Left cardiac atrium (tissue), 4 donors: ENCODE results near the gene KIAA2012. TPM values are rescaled to one million over a fixed set of nuclear protein-coding genes. Genes with fewer than 3 reads are reported as not detected.
"Not testable (repeated sequence)": the region's sequence is repeated elsewhere in the genome, so short reads cannot be mapped to it uniquely, and the experiment has no call there.

Experiments
- ATAC-seq, 2 donors: fragments of 200-7000 bp; cut with Tn5 transposase; one replicate each; pipeline ENCODE4 v1.9.1; 2020; ENCODE audit warnings: mild to moderate bottlenecking in 2 of 2, moderate library complexity in 2 of 2
- DNase-seq: peaks from one replicate; pipeline ENCODE4 v3.0.0-alpha.2; 2020
- intact Hi-C, 2 donors: fragments of 100-400 bp; cut with DNase I; formaldehyde crosslinking; loops; one replicate each; pipeline versions ENCODE4 v1.14.1 to v1.15.1; 2022 to 2023
- total RNA-seq, 2 donors: library from RNA; stranded (reverse); fragmentation: NEBNext Ultra II Directional; extraction: Animal tissue kit (Norgen Biotek cat#: 25700); gene quantifications; one replicate each; pipeline ENCODE4 v1.2.1, GENCODE V29; 2021
- donor health status: DM: no; HTN: yes; CAD: no.
- donor health status: DM: no; HTN: yes; CAD: no; lungs with severe emphysema.
- donor health status: DM: yes; HTN: yes; CAD: no.
- donor health status: Dilated cardiomyopathy.

KIAA2012 gene
- total RNA-seq, 2 donors from 2014 or later = not detected

DNA sequence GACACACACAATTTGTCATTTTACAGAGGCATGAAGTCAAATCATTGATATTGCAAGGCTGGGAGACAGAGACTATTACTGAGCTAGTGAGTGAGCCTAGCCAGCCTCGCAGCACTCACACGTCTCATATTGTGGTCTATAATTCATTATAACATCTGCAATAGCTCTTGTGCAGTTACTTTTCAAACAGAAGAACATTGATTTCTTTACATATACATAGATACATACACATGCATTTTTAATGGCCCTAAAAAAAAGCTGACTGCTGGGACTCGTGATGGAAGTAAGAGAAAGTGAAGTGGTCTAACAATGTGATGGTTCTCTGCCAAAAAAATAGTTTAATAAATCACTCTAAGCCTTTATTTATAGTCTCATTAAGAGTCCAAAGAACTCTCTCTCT, 56.8 kb downstream of the KIAA2012 start:
- intact Hi-C loops = no loop called here
- ATAC-seq (no peak), DNase-seq (no peak)

DNA sequence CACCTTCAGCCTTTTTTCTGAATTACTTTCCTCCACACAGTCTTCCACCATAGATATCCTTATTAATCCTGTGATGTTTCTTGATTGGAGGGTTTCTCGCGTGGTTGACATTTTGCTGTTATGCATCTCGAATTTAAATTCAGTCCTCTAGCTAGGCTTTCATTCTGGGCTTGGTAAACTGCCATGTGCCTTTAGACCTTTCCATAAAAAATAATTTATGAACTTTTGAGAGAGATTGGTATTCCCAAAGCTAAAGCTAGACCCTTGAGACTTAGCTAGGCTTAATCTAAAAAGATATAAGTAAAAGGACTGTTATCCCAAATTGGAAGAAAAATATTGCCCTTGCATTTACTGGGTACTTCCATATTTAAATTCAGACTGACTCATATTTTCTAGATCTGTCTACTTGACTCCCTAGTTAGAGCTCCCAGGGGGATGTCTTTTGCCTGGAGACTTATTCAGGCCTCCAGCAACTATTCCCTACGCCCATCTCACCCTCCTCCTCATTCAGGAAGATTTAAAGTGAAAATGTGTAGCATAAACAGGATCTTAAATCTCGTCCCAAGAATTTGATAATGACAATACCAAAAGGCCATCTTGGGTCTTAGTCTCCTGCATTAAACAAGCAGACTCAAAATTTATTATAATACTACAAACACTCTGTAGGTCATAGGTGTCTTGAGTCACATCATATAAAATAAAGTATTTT, 60.3 kb downstream of the KIAA2012 start:
- intact Hi-C loops = no loop called here
- DNase-seq (no peak), ATAC-seq (no peak)

DNA sequence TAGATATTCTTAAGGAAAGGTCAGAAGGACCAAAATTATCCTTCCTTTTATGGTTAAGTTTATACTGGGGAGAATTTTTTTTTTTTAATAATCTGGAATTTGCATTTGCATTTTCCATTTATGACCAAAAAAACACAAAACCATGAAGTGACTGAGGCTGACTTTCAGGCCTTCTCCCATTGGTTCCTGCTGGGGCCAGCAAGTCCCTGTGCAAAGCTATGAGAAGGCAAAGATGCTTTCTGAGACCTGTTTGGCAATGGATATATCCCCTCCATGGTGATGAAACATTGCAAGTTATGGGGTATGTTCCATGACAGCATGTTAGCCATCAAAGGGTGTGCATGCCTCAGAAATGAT, 60.8 kb downstream of the KIAA2012 start:
- no peak for DNase-seq
- intact Hi-C loops = no loop called here
- ATAC-seq = no peak

DNA sequence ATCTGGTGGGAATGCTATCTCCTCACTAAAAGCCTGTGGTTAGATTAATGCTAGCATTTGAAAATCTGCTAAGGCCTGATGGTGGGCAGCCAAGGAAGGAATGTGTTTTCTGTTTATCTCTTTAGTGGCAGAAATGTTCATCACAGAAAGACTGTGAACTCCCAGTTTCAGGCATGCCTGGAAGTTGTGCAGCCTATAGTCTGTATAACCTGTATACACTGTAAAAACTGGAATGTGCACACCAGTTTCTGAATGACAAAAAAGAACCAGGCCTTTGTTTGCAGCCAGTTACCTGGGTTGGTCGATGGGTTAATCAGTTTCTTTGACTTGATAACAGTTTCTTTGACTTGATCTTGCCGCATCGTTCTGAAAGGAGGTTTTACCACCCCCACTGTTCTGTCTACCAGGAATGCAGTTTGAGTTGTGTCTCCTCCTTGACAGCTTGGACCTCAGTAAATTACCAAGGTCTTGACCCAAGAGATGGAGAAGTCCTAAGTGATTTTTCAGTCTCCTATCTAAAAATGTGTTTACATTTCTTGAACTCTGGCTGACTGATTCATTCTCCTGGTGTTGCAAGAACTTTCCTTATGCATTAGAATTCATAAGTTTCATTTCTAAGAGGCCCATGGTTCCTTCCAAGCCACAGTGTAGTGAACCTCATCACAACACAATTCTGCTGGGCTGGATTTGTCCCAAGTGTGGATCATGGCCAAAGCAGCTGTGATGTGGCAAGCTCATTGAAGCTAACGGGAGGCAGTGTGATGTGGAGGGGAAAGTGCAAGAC, 62.2 kb downstream of the KIAA2012 start:
- intact Hi-C loops = no loop called here
- DNase-seq (peak; percentile 78), ATAC-seq (peak; percentile 93 to 95)

DNA sequence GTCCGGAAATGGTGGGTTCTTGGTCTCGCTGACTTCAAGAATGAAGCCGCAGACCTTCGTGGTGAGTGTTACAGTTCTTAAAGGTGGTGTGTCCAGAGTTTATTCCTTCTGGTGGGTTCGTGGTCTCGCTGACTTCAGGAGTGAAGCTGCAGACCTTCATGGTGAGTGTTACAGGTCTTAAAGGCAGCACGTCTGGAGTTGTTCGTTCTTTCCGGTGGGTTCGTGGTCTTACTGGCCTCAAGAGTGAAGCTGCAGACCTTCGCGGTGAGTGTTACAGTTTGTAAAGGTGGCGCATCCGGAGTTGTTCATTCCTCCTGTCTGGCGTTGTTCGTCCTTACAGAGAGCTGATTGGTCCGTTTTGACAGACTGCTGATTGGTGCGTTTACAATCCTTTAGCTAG, 63.0 kb downstream of the KIAA2012 start:
- intact Hi-C loops, DNase-seq, ATAC-seq: not testable (repeated sequence)

DNA sequence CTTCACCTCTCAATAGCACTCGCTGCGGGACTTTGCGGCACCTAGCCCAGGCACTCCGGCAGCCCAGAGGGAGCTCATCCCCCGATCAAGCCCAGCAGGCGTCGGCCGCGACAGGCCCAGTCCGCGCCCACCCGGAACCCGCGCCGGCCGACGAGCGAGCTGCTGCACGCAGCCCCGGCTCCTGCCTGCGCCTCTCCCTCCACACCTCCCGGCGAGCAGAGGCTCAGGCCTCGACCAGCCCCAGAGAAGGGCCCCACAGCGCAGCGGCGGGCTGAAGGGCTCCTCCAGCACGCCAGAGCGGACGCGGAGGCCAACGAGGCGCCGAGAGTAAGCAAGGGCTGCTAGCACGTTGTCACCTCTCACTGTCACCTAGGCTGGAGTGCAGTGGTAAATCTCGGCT, 63.5 kb downstream of the KIAA2012 start:
- ATAC-seq (no peak), DNase-seq (no peak)
- intact Hi-C loops = no loop called here

DNA sequence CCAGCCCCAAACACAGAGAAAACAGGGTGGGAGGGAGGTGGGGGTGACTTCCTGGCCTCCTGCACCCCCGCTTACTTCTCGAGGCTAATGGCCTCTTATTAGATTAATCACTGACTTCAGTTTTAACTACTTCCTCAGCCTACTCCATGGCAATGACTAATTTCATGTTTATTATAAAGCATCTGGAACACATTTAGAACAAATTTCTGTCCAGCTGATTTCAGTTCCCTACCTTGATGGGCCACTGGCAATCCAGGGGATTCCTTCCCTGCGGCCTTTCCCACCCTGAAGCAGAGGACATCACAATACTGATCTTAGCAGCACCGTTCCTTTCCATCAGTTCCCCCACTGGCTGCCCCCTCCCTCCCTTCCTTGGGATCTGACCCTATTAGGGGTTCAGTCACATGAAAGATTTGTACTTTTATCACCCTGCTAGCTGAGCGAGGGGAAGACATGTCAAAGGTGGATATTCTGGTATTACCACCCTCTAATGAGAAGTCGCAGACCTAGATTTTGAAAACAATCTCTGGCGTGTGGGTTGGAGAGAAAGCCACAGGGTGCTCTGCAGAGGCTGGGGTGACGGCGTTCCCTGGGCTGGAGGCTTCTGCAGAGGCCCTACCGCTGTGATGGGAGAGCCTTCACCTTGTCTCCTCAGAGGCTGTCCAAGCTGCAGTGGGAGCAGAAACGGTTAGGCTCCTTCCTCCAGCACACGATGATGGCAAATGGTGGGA, 67.6 kb downstream of the KIAA2012 start:
- intact Hi-C loops = no loop called here
- ATAC-seq = no peak
- no peak for DNase-seq

DNA sequence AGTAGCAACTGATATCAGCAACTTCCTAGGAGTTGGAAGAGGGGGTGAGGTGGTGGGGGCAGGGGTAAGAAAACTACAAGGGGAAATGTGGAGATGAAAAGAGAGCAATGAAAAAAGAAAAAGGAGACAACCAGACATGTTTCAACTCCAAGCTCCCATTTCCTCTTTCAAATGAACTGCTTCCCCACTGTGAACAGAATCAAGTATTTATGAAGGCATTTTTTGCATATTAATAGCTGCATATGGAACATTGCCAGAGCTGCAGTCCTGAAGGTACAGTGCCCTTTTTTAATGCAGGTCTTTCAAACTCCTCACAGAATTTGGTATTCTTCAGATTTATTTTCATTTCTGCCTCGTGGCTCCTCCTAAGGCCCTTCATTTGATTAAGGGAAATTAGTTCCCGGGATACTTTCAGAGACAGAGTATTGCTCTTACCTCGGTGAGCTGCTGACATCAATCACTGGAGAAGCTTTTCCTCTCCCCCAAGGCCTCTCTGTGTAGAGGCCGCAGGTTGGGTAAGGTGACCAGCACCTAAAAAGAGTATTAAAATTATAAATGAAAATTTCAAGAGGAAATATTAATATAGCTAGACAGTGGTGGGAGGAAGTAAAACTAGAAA, 68.4 kb downstream of the KIAA2012 start:
- ATAC-seq = no peak

DNA sequence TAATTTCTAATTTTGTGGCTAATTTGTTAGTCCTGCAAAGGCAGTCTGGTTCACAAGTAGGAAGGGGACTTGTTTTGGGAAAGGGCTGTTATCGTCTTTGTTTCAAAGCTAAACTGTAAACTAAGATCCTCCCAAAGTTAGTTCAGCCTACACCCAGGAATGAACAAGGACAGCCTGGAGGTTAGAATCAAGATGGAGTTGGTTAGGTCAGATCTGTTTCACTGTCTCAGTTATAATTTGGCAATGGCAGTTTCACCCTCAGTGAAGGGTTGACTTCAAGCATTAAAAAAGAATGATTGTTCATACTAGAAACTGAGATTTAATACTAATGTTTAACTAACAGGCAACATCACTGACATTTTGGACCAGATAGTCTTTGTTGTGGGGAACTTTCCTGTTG, 69.5 kb downstream of the KIAA2012 start:
- intact Hi-C loops = no loop called here
- no peak for DNase-seq

More for the DNA sequence above, 68.4 kb downstream of the KIAA2012 start:
- intact Hi-C loops = no loop called here
- no peak for DNase-seq

DNA sequence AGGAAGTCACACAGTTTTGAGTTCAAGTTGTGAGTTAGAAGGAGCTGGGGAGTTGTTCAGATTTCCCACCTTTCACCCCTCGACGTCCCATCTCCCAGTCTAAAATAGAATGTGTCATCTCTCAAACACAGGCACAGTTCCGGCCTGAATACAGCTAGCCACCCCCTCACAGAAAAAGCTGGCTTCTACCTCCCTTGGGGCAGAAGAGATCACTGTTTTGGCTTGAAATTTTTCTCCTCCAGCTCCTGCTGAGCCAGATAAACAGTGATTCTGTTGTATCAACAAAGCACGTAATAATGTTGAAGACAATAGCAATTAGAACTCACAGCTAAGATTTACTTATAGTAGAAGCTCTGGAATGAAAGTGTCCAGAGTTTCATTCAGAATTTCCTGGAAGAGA, 74.7 kb downstream of the KIAA2012 start:
- DNase-seq = no peak
- intact Hi-C loops = no loop called here
- ATAC-seq = peak; percentile 46 to 48

More for the DNA sequence above, 69.5 kb downstream of the KIAA2012 start:
- no peak for ATAC-seq

DNA sequence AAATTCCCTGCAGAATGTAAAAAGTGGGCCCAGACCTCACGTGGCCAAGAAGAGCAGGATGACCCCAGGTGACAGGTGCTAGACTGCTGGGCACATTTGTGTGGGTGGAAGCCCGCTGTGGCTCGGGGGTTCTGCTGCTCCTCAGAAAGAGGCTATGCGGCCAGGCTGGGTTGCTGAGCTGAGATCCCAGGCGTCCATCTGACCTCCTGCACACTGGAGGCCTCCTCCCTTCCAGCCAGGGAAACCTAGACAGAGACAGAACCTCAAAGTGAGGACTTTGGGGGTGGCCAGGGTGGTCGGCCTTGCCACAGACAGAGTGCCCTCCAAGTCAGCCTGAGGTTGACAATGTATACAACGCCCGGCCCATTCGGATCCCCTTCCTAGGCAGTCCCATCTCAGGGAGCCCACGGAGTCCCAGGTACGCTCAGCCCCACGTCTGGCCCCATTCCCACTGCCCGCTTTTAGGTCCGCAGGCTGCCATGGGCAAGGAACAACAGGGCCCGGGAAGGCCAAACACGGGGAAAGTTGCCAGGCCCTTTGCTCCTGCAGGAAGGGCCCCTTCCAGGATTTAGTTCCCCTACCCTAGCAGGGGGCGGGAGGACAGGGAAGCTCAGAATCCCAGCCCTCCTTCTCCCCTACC, 75.6 kb downstream of the KIAA2012 start:
- DNase-seq = no peak
- ATAC-seq = peak in 1 of 2 donors; percentile 6
- intact Hi-C loops = no loop called here

DNA sequence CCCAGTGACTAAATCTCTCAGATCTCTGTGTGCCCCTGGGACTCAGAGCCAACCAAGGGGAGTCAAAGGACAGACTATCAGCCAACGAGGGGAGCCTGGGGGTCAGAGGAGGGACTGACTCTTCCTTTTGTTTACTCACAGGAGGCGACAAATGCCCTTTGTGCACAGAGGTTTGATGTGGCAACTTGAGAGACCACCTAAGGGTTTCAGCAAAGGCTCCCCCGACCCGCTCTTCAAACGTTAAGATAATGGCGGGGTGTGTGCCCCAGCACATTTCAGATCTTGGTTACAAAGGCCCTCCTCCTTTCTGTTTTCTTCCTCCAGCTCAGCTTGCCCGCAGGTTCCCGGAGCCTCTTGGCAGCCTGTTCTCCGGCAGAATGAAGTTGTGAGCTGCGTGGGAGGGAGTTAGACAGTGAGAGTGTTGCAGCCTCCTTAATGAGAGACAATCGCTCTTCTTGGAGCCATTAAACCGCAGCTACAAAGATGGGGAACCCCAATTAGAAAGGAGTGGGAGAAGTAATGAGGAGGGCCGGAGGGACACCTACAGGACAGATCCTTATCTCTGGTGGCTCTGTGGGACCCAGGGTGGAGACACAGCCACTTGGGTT, 76.2 kb downstream of the KIAA2012 start:
- intact Hi-C loops = no loop called here
- ATAC-seq (peak; percentile 77 to 85), DNase-seq (peak; percentile 70)

DNA sequence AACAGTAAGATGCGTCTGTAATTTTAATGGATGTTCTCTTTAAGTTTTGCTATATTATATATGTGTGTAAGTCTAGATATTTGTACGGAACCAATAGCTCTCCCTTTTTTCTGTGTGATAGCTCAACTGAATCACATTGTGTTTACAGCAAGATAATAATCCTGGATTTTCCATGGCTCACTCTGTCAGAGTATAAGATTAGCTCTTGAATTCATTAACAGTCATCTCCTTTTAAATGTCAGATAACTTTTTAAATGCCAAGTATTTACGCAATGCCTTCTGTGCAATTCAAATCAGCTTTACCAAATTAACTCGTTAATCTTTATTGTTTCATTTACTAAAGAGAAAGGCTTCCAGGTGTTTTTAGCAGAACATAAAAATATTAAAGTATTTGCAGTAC, 76.9 kb downstream of the KIAA2012 start:
- peak in 1 of 2 donors; percentile 73 for ATAC-seq
- intact Hi-C loops = loop anchor here in 1 of 2 donors (10.0 kb wide), 1 partner anchor 105 kb away; no protein-coding TSS in a partner anchor
- DNase-seq = no peak

DNA sequence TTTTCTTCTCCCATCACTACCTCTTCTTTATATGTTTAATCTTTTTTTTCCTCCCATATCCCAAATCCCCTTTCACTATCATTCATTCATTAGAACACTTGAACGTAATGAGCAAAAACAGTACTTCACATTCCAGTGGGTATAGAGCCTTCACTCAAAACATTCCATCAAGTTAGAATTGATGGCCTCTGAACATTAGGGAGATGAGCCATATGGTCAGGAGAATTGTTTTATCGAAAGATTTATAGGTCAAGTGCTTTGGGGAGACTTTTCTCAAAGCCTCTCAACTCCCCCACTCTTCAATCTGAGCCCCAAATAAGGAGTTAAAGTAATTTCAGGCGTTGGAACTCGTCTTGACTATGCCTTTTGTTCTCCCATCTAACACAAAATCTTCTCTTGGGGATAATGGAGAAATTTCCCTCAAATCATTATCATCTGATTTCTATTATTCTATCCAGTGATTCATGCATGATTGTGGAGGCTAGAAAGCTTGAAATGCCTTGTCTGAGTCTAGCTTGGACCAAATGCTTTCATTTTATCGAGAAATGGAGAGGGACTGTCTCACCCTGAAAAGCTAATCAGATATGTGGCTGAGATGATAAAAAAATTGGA, 79.2 kb downstream of the KIAA2012 start:
- DNase-seq = no peak
- intact Hi-C loops = loop anchor here in 1 of 2 donors (10.0 kb wide), 1 partner anchor 107 kb away; no protein-coding TSS in a partner anchor
- ATAC-seq = no peak

DNA sequence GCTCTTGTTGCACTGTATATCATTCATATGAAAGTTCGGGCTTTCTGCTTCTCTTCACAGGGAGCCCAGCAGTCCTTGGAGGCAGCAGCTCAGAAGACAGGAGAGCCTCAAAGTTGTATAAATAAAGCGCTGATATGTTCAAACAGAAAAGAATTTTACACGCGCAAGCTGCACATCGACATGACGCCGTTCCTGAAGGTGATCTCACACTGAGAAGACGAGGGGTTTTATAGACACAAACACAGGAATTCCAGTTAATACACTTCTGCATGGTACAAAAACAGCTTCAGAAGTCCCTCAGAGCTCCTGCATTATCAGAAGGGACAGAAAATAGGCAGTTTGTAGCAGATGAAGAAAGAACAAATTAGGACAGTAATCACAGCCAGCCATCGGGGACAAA, 81.6 kb downstream of the KIAA2012 start:
- intact Hi-C loops = loop anchor here in 1 of 2 donors (10.0 kb wide), 1 partner anchor 110 kb away; no protein-coding TSS in a partner anchor
- ATAC-seq (no peak), DNase-seq (no peak)

DNA sequence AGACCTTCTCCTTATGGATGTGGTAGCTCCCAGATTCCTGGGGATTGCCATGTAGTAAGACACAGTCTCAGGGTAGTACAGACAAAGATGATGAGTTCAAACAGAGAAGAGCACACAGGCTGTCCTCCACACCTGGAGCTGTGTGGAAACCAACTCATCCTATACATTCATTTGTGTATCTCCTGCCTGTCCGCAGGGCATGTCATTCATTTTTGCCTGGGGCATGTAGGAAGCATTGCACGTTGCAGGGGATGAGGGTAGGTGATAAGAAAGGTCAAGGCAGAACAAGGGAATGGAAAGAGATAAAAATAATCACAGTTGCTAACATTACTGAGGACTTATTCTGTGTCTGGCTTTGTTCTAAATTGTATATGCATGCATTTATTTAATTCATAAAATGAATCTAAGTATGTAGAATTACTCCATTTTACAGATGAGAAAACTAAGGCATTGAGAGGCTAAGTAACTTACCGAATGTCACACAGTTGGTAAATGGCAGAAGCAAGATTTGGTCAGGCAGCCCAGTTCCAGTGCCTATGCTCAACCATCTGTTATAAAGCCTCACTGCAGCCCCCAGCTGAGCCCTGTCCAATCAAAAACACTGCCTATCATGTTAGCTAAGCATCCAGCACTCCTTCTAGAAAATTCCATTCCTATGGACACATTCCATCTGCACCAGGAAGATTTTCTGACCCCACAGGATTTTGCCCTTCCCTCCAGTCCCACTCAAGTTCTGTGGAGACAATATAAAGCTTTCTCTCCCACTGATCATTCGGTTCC, 84.3 kb downstream of the KIAA2012 start:
- DNase-seq = no peak
- intact Hi-C loops = loop anchor here in 1 of 2 donors (10.0 kb wide), 1 partner anchor 113 kb away; no protein-coding TSS in a partner anchor
- ATAC-seq = no peak

DNA sequence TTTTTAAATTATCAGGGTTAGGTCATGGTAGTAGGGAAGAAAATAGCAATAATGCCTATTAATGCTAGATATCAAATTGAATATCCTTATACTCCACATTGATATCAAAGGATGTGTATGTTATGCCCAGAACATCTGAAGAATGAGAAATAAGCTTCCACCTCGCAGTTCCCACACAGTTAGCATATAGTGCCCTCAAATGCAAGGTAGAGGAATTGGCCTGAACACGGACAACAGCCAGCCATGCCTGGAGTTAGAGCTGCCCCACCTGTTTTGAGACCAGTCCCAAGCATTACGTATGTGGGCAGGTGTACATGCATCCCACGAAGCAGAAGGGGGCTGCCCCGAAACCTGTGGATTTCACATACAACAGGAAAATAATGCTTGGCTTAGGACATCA, 85.7 kb downstream of the KIAA2012 start:
- ATAC-seq (peak in 1 of 2 donors; percentile 70), DNase-seq (no peak)
- intact Hi-C loops = loop anchor here in 1 of 2 donors (10.0 kb wide), 1 partner anchor 114 kb away; no protein-coding TSS in a partner anchor
